HUES48 (cell line): ENCODE results near the gene RANBP3.
A peak's percentile ranks its signal among the peaks of the same experiment; 100 is the strongest.

ENCODE experiments used
- H3K27ac ChIP-seq: one replicate; pipeline ENCODE4 v1.7.0; 2013; ENCODE audit warnings: low read depth, low read length, inconsistent platforms
- H3K27me3 ChIP-seq: 2 replicates; pipeline ENCODE4 v1.6.1; 2013; ENCODE audit warnings: mild to moderate bottlenecking, low read length; ENCODE audit not compliant: control insufficient read depth, insufficient read depth
- H3K36me3 ChIP-seq: 2 replicates; pipeline ENCODE4 v1.6.1; 2013; ENCODE audit warnings: low read length; ENCODE audit not compliant: control insufficient read depth, insufficient read depth
- H3K4me1 ChIP-seq: 2 replicates; pipeline ENCODE4 v1.6.1; 2013; ENCODE audit warnings: mild to moderate bottlenecking, low read length; ENCODE audit not compliant: control insufficient read depth, insufficient read depth
- H3K4me3 ChIP-seq: 2 replicates; pipeline ENCODE4 v1.5.1; 2013; ENCODE audit warnings: mild to moderate bottlenecking, low read depth, low read length
- H3K9ac ChIP-seq: 2 replicates; pipeline ENCODE4 v1.6.1; 2013; ENCODE audit warnings: mild to moderate bottlenecking, low read depth, low read length, moderate library complexity
- H3K9me3 ChIP-seq: 2 replicates; pipeline ENCODE4 v1.6.1; 2013; ENCODE audit warnings: low read length; ENCODE audit not compliant: control insufficient read depth, insufficient read depth

RANBP3 gene

GRCh38 chr19:5907241-5907640, 70.7 kb downstream of the RANBP3 start:
- Histone ChIP-seq H3K27me3 (no peaks in the 10 kb centered on the region), H3K9ac (no peak overlapping the region), H3K9me3 (no peaks in the 10 kb centered on the region)

GRCh38 chr19:5905114-5905778, 72.7 kb downstream of the RANBP3 start:
- Histone ChIP-seq H3K9me3 (no peaks in the 10 kb centered on the region), H3K4me3 (peak overlapping the region; percentile 89), H3K36me3 (peaks cover 6% of the 10 kb centered on the region; the same call in 1 of the 2 replicates), H3K9ac (peak overlapping the region; percentile 74), H3K27ac (peak overlapping the region; percentile 60), H3K27me3 (no peaks in the 10 kb centered on the region), H3K4me1 (no peaks in the 10 kb centered on the region)

More at GRCh38 chr19:5907241-5907640, 70.7 kb downstream of the RANBP3 start:
- Histone ChIP-seq H3K27ac (no peak overlapping the region), H3K36me3 (no peaks in the 10 kb centered on the region), H3K4me1 (no peaks in the 10 kb centered on the region), H3K4me3 (no peak overlapping the region)

DNA sequence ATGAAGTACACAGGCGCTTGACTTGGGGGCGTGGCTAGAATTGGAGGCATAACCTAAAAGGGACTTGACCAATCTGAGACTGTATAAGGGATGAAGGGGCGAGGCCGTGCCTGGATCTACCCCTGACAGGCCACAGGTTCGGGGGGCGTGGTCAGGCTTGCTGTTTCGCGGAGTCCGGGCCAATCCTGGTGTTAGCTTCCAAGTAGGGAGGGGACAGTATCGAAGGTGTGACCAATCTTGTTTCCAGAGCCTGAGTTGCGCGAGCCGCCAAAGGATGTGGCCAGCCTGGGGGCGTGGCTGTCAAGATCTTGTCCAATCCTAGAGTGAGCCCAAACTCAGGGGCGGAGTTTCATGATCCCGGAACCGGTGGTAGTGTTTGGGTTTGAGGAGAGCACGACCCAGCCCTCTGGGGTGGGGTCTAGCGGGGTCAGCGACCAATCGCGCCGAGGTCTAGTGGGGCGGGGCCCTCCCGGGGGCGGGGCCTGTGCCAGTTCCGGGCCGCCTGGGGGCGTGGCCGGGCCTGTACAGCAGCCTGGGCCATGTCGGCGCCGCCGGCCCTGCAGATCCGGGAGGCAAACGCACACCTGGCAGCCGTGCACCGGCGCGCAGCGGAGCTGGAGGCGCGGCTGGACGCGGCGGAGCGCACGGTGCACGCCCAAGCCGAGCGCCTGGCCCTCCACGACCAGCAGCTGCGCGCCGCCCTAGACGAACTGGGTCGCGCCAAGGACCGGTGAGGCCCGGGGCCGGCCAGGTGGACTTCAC, 73.4 kb downstream of the RANBP3 start, which contains the start of gene VMAC:
Gene VMAC, plus strand, starts transcription at position 521 of the 762 bp plus-strand sequence. Its CDS starts 19 bp downstream, at position 540.
- Histone ChIP-seq H3K9me3 (no peaks in the 10 kb centered on the region), H3K27me3 (no peaks in the 10 kb centered on the region), H3K4me1 (no peaks in the 10 kb centered on the region), H3K27ac (peak within 1 kb of the TSS; percentile 97), H3K9ac (peak within 1 kb of the TSS; percentile 96), H3K36me3 (peaks cover 6% of the 10 kb centered on the region; the same call in 1 of the 2 replicates), H3K4me3 (peak within 1 kb of the TSS; percentile 96)

DNA sequence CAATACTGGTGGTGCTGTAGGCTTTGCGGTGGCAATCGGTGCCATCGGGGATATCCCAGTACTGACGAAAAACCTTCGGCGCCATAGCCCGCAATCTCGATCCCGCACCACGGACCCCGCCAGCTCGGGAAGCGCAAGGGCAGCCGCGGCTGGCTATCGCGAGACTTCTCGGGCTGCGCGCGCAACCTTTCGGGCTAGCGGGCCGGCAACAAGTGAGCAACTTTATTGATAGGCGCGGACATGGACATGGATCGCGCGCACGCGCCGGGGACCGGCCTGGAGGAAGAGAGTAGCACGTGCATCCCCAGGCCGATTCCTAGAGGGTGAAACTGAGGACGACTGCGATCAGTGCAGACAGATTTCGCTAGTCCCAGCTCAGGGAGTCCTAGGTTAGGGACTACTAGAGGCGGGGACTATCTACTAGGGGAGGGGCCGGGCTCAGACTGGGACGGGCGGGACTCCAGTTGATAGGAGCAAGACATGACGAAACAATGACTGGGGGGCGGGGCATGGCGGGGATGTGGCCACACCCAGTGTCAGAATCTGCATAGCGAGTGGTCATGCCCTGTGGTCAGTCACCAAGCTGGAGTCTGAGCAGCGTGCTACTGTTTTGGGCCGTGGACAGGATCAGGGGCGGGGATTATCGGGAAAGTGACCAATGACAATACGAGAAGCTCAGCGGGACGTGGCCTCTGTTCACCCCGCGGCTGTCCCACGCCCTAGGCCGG, 74.2 kb downstream of the RANBP3 start, which contains the start of gene NDUFA11:
Gene NDUFA11, minus strand, starts transcription at position 167 of the 728 bp plus-strand sequence. Its CDS starts 82 bp downstream, at position 85.
- Histone ChIP-seq H3K9me3 (no peaks in the 10 kb centered on the region), H3K4me3 (peak within 1 kb of the TSS; percentile 96), H3K4me1 (no peaks in the 10 kb centered on the region), H3K36me3 (peaks cover 6% of the 10 kb centered on the region; the same call in 1 of the 2 replicates), H3K27me3 (no peaks in the 10 kb centered on the region), H3K27ac (peak within 1 kb of the TSS; percentile 97), H3K9ac (peak within 1 kb of the TSS; percentile 96)

DNA sequence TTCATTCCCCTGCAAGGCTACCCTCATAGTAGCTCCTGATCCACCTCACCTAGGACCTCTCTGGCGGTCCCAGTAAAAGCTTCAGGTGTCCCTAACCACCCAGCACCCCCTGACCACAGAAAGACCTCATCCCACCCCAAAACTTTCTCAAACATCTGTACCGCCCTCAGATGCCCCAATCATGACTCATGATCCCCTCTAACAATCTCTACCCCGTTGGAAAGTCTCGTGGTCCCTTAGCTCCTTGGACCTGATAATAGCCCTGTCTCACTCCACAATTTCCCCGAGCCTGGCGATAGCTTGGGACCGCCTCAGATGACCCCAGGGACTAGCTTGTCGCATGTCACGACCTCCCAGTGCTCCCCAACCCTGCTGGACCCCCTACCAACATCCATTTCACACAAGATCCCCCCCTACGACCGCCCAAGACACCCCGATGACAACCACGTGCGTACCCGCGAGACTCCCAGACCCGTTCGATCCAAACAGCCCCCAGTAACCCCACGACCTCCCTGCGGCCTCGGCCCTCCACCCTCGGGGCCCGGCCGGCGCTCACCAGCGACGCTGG, 74.8 kb downstream of the RANBP3 start:
- Histone ChIP-seq H3K36me3 (peaks cover 6% of the 10 kb centered on the region; the same call in 1 of the 2 replicates), H3K4me1 (no peaks in the 10 kb centered on the region), H3K9me3 (no peaks in the 10 kb centered on the region), H3K27me3 (no peaks in the 10 kb centered on the region), H3K27ac (peak overlapping the region; percentile 97), H3K9ac (peak overlapping the region; percentile 96), H3K4me3 (peak overlapping the region; percentile 96)

GRCh38 chr19:5900976-5901375, 77.0 kb downstream of the RANBP3 start:
- no peak overlapping the region for H3K4me3 ChIP-seq
- H3K4me1 ChIP-seq, result no peaks in the 10 kb centered on the region
- H3K27ac ChIP-seq, result no peak overlapping the region
- no peak overlapping the region for H3K9ac ChIP-seq
- no peaks in the 10 kb centered on the region for H3K27me3 ChIP-seq
- H3K9me3 ChIP-seq, result no peaks in the 10 kb centered on the region
- H3K36me3 ChIP-seq, result peaks cover 11% of the 10 kb centered on the region

DNA sequence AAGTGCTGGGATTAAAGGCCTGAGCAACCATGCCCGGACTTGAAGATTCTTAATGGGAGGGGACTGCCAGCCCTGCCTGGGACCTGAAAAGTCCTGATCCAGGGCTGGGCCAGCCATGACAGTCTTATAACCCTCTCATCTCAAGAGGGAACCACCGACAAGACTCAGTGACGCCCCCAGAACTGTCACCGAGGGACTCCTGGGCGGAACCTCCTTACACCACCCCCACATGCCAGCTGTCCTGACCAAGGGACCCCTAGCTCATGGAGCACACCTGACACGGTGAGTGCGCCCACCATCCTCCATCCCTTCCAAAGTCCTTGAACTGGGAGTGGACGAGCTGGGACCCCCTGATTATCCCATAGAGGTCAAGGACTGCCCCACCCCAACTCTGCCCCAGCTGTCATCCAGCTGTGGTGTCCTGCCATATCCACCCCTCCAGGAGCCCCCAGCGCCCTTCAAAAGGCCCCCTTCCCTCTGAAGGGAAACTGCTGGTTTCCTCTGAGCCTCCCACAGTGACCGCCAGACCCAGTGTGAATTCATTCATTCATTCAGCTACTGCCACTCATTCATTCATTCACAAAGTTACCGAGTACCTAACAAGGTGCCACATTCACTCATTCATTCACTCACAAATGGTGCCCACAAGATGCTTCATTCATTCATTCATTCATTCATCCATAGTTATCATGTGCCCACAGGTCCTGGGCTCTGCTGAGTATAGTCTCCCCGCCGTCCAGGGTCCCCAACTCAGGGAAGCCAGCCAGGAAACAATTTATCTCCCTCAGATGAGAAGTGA, 78.0 kb downstream of the RANBP3 start:
- no peak overlapping the region for H3K4me3 ChIP-seq
- no peak overlapping the region for H3K27ac ChIP-seq
- H3K9me3 ChIP-seq, result no peaks in the 10 kb centered on the region
- no peaks in the 10 kb centered on the region for H3K27me3 ChIP-seq
- H3K36me3 ChIP-seq, result peaks cover 22% of the 10 kb centered on the region
- H3K4me1 ChIP-seq, result no peaks in the 10 kb centered on the region
- no peak overlapping the region for H3K9ac ChIP-seq

DNA sequence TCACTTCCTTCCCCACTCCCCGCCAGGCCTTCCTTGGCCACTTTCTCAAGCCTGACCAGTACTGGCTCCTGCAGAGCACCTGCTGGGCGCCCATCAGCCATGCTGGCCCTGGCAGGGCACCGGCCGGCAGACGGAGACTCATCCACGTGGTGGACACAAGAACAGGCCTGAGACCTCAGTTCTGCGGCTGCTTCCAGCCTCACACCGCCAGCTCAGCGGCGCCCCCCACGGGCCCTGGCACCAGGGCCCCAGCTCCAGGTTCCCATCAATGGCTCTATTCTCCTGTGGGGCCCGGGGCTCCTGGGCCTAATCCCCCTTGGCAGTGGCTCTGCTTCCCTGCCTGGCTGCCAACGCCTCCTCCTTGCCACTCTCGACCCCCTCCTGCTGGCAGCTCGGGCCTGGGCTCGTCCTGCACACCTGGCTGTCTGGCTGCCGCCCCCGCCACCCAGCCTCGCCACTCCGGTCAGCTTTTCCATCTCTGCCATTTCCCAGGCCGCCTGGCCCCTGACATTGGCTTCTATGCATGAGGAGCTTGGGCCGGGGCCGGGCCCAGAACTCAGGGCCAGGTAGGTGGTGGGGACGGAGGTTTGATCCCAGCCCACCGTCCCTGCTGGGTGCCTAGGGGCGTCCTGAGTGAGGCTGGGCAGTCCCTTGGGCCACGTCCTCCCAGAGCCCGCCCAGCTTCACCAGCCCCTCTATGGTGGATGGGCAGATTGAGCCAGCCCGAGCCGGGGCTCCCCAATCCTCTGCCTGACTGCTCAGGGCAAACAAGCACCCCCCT, 80.6 kb downstream of the RANBP3 start:
- Histone ChIP-seq H3K27me3 (no peaks in the 10 kb centered on the region), H3K36me3 (peaks cover 25% of the 10 kb centered on the region), H3K4me3 (no peak overlapping the region), H3K9ac (no peak overlapping the region), H3K27ac (no peak overlapping the region), H3K4me1 (no peaks in the 10 kb centered on the region; the same call in 1 of the 2 replicates), H3K9me3 (no peaks in the 10 kb centered on the region)

- no peak overlapping the region for H3K4me3 ChIP-seq
- H3K27me3 ChIP-seq, result no peaks in the 10 kb centered on the region; the same call in 1 of the 2 replicates
- H3K4me1 ChIP-seq, result no peaks in the 10 kb centered on the region; the same call in 1 of the 2 replicates
- H3K9me3 ChIP-seq, result no peaks in the 10 kb centered on the region
- peaks cover 25% of the 10 kb centered on the region for H3K36me3 ChIP-seq
- no peak overlapping the region for H3K9ac ChIP-seq
- no peak overlapping the region for H3K27ac ChIP-seq
Measured at GRCh38 chr19:5896365-5897076, 81.4 kb downstream of the RANBP3 start.
